ENCODE measurements around the gene BOK.
A peak's percentile ranks its signal among the peaks of the same experiment; 100 is the strongest.

DNA sequence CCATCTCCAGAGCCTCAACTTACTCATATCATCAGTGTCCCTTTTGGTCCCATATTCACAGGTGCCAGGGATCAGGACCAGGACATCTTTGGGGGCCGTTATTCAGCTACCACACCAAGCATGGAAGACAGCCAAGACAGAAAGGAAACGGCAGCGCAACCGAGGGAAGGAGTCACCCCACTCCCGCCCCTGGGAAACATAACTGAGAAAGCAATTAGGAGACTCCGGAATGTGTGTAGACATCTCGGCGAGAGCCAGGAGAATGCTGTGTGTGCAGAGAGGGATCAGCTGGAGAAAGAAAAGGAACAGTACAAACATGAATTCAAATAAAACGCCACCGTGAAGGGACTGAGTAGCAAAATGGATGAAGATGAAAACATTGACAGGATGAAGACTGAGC, 13.4 kb upstream of the BOK start:
- TF ChIP-seq, protein P1, sequence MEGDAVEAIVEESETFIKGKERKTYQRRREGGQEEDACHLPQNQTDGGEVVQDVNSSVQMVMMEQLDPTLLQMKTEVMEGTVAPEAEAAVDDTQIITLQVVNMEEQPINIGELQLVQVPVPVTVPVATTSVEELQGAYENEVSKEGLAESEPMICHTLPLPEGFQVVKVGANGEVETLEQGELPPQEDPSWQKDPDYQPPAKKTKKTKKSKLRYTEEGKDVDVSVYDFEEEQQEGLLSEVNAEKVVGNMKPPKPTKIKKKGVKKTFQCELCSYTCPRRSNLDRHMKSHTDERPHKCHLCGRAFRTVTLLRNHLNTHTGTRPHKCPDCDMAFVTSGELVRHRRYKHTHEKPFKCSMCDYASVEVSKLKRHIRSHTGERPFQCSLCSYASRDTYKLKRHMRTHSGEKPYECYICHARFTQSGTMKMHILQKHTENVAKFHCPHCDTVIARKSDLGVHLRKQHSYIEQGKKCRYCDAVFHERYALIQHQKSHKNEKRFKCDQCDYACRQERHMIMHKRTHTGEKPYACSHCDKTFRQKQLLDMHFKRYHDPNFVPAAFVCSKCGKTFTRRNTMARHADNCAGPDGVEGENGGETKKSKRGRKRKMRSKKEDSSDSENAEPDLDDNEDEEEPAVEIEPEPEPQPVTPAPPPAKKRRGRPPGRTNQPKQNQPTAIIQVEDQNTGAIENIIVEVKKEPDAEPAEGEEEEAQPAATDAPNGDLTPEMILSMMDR (IDR thresholded peaks at IDR 0.05; ENCODE audit: extremely low read depth in 1 of 2, insufficient read depth in 1 of 2, low read depth in 1 of 2, low read length in 2 of 2), result no peak
- TF ChIP-seq, protein P2, sequence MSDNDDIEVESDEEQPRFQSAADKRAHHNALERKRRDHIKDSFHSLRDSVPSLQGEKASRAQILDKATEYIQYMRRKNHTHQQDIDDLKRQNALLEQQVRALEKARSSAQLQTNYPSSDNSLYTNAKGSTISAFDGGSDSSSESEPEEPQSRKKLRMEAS (IDR thresholded peaks at IDR 0.05; ENCODE audit: insufficient read depth, insufficient read length), result no peak
- TF ChIP-seq POLR2A (IDR thresholded peaks at IDR 0.05; ENCODE audit: low read depth, low read length), result no peak
- no peak for TF ChIP-seq EZH2 (IDR thresholded peaks at IDR 0.05; ENCODE audit: borderline replicate concordance, low read depth, low read length, severe bottlenecking)
- no peak for TF ChIP-seq MYC (IDR thresholded peaks at IDR 0.05; ENCODE audit: low read depth, low read length)
- TF ChIP-seq FOS (IDR thresholded peaks at IDR 0.05; ENCODE audit: borderline replicate concordance, insufficient read depth, low read length), result no peak
- peak; percentile 12 for TF ChIP-seq POLR2AphosphoS5 (IDR thresholded peaks at IDR 0.05; ENCODE audit: insufficient read depth, low read depth, low read length)
- no peak for TF ChIP-seq GATA2 (IDR thresholded peaks at IDR 0.05; ENCODE audit: insufficient read depth, insufficient read length, low read depth, low read length)
